Aorta (tissue), 5 donors: Measurements from ENCODE around the gene USP16. TPM values are rescaled to one million over a fixed set of nuclear protein-coding genes. Genes with fewer than 3 reads are reported as not detected.

ENCODE experiments used
- ATAC-seq: fragments of 200-7000 bp; cut with Tn5 transposase; one replicate; pipeline ENCODE4 v1.9.1; 2022; ENCODE audit warnings: moderate library complexity; ENCODE audit not compliant: low FRiP score
- DNase-seq, 2 donors: peaks; one replicate each; pipeline ENCODE4 v3.0.0-alpha.2; 2020
- H3K27ac ChIP-seq, 2 donors: one replicate each; pipeline ENCODE4 v1.5.1; 2013; ENCODE audit warnings: low read length in 2 of 2, mild to moderate bottlenecking in 2 of 2, moderate library complexity in 2 of 2, control low read depth in 1 of 2, inconsistent platforms in 1 of 2, low read depth in 1 of 2
- H3K27me3 ChIP-seq, 2 donors: one replicate each; pipeline ENCODE4 v1.6.1; 2013; ENCODE audit warnings: control low read depth in 1 of 2, low read length in 1 of 2, mild to moderate bottlenecking in 1 of 2, moderate library complexity in 1 of 2; ENCODE audit not compliant: insufficient read depth in 2 of 2, control insufficient read depth in 1 of 2
- H3K36me3 ChIP-seq, 2 donors: one replicate each; pipeline ENCODE4 v1.6.1; 2013; ENCODE audit warnings: control low read depth in 1 of 2, low read length in 1 of 2, mild to moderate bottlenecking in 1 of 2; ENCODE audit not compliant: insufficient read depth in 2 of 2, control insufficient read depth in 1 of 2
- H3K4me1 ChIP-seq, 2 donors: one replicate each; pipeline ENCODE4 v1.6.1; 2013; ENCODE audit warnings: low read length in 2 of 2, control low read depth in 1 of 2, mild to moderate bottlenecking in 1 of 2, moderate library complexity in 1 of 2; ENCODE audit not compliant: insufficient read depth in 2 of 2, control insufficient read depth in 1 of 2
- H3K4me3 ChIP-seq, 2 donors: one replicate each; pipeline ENCODE4 v1.5.1; 2013; ENCODE audit warnings: low read length in 2 of 2, control low read depth in 1 of 2, mild to moderate bottlenecking in 1 of 2
- H3K9me3 ChIP-seq: one replicate; pipeline ENCODE4 v1.6.1; 2013; ENCODE audit warnings: mild to moderate bottlenecking, low read length; ENCODE audit not compliant: control insufficient read depth
- WGBS, 2 donors: extraction: QIAGEN DNeasy Blood & Tissue Kit; methylation state at CpG; one replicate each; pipeline ENCODE4 v1.1.7; 2013; 5-methylcytosine and 5-hydroxymethylcytosine counted together
- intact Hi-C, 2 donors: fragments of 100-400 bp; cut with DNase I; formaldehyde crosslinking; loops; one replicate each; pipeline versions ENCODE4 v1.14.2 to v1.15.0; 2022
- polyA plus RNA-seq, 2 donors: library from polyadenylated mRNA; stranded (reverse); fragments of 200-250 nt; gene quantifications; one replicate each; pipeline ENCODE4 v1.2.3, GENCODE V29; 2013
- total RNA-seq, 2 donors: library from RNA; stranded (reverse); fragmentation: NEBNext Ultra II Directional; extraction: Animal tissue kit (Norgen Biotek cat#: 25700); gene quantifications; one replicate each; pipeline ENCODE4 v1.2.1, GENCODE V29; 2021
- donor health status: healthy with polysubstance abuse.
- donor health status: Bipolar disorder and iron deficiency.
- donor health status: DM: no; HTN: no; CAD: no.
- donor health status: DM: no; HTN: no; CAD: no.
- donor health status: DM: yes; HTN: yes; CAD: no.

Gene USP16
- total and polyA plus RNA-seq, 4 donors: 33.8 to 42.8 (median 39.3) TPM

DNA sequence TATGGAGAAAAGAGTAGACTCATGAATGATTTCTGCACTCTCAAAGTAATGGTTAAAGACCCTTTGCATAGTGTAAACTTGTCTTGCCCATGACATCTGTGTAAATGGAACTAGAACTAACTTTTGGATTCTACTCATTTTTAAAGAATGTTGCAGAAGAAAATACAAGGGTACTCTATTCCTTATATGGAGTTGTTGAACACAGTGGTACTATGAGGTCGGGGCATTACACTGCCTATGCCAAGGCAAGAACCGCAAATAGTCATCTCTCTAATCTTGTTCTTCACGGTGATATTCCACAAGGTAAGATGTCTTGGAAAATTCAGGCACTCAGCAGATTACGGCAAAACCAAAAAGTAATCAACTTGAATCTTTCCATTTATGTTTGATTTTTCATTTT, 29.2 kb downstream of the USP16 start:
- Histone ChIP-seq H3K9me3 (no peaks in the 10 kb centered on the region), H3K4me1 (peaks cover 0 to 3% of the 10 kb centered on the region in 2 donors), H3K4me3 (no peak overlapping the region), H3K27ac (peak overlapping the region; percentile 44 to 57), H3K27me3 (no peaks in the 10 kb centered on the region), H3K36me3 (peaks cover 6 to 20% of the 10 kb centered on the region in 2 donors)
- WGBS, 2 donors: 23 to 24% methylated on average over 4 of the region's 4 CpGs
- ATAC-seq (peak; percentile 14), DNase-seq (no peak)
- intact Hi-C loops: no loop called here

DNA sequence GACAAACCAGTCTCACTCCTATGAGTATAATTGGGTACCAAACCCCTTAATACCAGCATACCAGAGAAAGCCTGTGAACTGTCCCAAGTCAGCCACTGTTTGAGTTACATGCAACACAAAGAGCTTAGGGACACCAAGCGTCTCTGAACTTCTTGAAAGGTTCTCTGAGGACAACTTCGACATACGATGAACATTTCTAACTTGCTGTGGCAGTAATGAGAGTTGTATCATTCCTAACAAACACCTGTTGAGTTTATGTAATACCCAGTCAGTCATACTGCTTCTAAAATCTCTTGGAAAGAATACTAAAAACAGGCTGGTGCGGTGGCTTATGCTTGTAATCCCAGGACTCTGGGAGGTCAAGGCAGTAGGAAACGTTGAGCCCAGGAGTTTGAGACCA, 30.6 kb downstream of the USP16 start:
- Histone ChIP-seq H3K27me3 (no peaks in the 10 kb centered on the region), H3K4me1 (peaks cover 0 to 3% of the 10 kb centered on the region in 2 donors), H3K9me3 (no peaks in the 10 kb centered on the region), H3K27ac (no peak overlapping the region), H3K36me3 (peaks cover 6 to 20% of the 10 kb centered on the region in 2 donors), H3K4me3 (no peak overlapping the region)
- ATAC-seq (no peak), DNase-seq (no peak)
- WGBS, 2 donors: 84 to 89% methylated on average over 5 of the region's 5 CpGs
- intact Hi-C loops: no loop called here

DNA sequence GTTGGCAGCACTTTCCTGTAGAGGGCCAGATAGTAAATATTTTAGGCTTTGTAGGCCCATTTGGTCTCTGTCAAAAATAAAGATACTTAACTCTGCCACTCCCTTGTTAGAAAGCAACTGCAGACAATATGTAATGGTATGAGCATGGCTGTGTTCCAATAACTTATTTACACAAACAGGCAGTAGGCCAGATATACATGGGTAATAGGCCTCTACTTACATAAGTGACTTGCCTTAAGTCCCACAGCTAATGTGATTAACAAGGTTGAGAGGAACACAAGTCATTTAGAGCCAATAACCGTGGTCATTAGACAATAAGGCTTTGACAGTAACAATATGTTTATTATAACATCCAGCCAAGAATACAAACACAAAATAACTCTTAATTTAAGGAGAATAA, 31.5 kb downstream of the USP16 start:
- no peaks in the 10 kb centered on the region for H3K27me3 ChIP-seq
- peaks cover 0 to 3% of the 10 kb centered on the region in 2 donors for H3K4me1 ChIP-seq
- no peak for DNase-seq
- no peak for ATAC-seq
- peaks cover 9 to 15% of the 10 kb centered on the region in 2 donors for H3K36me3 ChIP-seq
- H3K27ac ChIP-seq: no peak overlapping the region
- no peak overlapping the region for H3K4me3 ChIP-seq
- intact Hi-C loops: no loop called here
- 88 to 100% methylated on average over 1 of the region's 1 CpG for WGBS, 2 donors
- no peaks in the 10 kb centered on the region for H3K9me3 ChIP-seq

DNA sequence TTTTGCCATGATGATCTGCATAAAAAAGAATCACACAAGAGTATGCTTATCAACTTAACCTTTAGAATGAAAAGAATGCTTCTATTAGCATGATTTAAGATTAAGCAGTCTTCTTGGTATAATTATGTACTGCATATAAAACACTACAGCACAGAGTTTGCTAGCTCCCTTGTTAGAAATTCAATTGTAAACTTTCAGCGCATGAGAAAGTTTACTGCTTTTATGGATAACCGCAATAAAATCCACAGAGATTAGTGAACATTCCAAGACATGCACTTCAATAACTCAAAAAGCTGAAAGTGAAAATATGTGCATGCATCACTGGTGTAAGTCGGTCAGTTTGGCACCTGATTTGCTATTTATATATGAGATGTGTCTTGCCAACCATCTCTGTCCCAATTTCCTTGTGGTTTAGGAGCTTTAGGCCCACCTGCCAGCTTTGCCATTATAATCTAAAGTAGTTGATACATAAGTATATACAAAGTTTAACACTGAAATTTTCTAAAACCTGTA, 32.1 kb downstream of the USP16 start:
- intact Hi-C loops: no loop called here
- ATAC-seq (no peak), DNase-seq (no peak)
- H3K4me1 ChIP-seq: peaks cover 0 to 3% of the 10 kb centered on the region in 2 donors
- no peak overlapping the region for H3K27ac ChIP-seq
- H3K27me3 ChIP-seq: no peaks in the 10 kb centered on the region
- WGBS, 2 donors: 68 to 77% methylated on average over 3 of the region's 3 CpGs
- no peaks in the 10 kb centered on the region for H3K9me3 ChIP-seq
- no peak overlapping the region for H3K4me3 ChIP-seq
- peaks cover 7 to 17% of the 10 kb centered on the region in 2 donors for H3K36me3 ChIP-seq

DNA sequence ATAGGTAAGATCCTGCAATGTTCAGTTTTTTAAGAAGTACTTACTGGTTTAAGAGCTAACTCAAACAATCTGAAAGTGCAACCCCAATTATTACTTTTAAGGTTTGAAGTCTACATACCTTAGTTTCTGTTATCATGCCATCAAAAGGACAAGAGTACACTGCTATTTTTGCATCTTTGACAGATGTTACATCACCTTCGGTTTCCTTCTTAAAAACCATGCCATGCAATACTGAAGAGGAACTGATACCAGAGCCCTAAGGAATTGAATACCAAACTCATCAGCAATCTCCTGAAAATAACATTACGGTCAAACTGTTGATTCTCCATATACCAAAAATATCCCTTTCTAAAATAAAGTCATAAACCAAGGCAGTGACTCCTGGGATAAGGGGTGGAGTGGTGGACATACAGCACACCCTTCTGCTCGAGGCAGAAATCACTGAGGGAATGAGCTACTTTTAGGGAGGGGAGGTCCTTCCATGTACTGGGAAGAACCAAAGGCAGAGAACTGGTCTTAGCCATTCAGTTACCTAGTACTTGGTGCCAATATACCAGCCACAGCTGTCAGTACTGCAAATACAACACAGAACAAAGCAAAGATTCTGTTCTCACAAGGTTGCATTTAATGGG, 40.5 kb downstream of the USP16 start:
- H3K9me3 ChIP-seq: no peaks in the 10 kb centered on the region
- intact Hi-C loops: no loop called here
- no peak for DNase-seq
- 60% methylated on average over 3 of the region's 3 CpGs for WGBS, 2 donors
- no peaks in the 10 kb centered on the region for H3K27me3 ChIP-seq
- H3K4me3 ChIP-seq: no peak overlapping the region
- ATAC-seq: no peak
- peak overlapping the region in 1 of 2 donors; percentile 67 for H3K27ac ChIP-seq
- H3K4me1 ChIP-seq: no peaks in the 10 kb centered on the region
- peaks cover 2 to 10% of the 10 kb centered on the region in 2 donors for H3K36me3 ChIP-seq

DNA sequence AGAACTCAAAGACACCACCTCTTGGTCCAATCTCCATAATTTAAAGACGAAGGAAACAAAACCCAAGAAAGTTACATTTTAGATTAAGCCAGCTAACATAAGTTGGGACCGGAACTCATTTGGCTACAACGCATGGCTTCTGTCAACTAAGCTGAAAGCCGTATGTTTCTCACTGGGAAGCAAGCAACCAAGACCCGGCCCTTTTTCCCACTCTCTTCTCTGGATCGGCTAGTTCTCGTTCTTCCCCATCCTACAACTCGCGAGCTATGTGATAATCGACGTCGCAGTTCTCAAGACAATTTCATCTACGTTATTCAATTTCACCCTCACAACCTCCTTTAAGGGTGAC, 48.4 kb downstream of the USP16 start:
- Histone ChIP-seq H3K27me3 (no peaks in the 10 kb centered on the region), H3K27ac (peak overlapping the region; percentile 21 to 34), H3K4me1 (peaks cover 0 to 4% of the 10 kb centered on the region in 2 donors), H3K4me3 (peak overlapping the region; percentile 52 to 95), H3K9me3 (no peaks in the 10 kb centered on the region), H3K36me3 (no peaks in the 10 kb centered on the region)
- DNase-seq: no peak
- 0% methylated on average over 13 of the region's 13 CpGs for WGBS, 2 donors
- intact Hi-C loops: loop anchor here in 1 of 2 donors (5.0 kb wide), 1 partner anchor 584 kb away; no protein-coding TSS in a partner anchor
- no peak for ATAC-seq

DNA sequence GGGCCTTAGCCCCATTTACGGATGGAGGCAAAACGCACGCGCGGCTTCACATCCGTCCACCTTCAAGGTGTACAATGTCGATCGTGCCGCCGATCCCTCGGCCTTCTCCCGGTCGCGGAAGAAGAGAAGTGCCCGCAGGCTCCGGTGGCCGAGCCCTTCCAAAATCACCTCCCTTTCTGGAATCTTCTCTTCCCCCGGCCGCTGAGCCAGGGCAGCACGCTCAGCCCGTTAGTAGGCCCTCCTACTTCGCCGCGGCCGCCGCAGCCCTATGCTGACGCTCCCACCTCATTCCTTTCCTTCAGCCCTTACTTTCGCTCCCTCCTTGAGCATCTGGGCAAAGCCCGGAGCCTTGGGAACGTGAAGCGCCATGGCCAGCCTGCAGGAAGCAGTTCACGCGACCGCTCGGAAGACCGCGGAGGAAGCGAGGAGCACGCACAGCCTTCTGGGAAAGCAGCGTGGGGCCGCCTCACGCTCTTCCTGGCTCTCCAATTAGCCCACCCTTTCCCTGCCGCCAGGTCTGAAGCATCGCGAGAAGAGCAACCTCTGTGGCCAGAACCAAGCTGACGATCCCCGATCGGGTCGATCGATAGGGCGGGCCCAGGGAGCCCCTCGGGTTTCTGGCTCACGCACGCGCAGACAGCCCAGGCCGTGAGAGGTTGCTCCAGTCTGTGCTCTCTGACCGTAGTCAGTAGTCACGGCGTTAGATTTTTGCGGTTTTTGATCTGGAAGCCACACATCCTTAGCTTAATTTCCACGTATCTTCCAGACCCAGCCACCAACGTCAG, 48.9 kb downstream of the USP16 start, which contains the start of gene CCT8:
TSS of gene CCT8 (minus strand) at position 427 of the 785 bp plus-strand sequence. CDS start at position 369, 58 bp downstream.
- Histone ChIP-seq H3K4me1 (peaks cover 0 to 4% of the 10 kb centered on the region in 2 donors), H3K27ac (peak within 1 kb of the TSS; percentile 34 to 43), H3K4me3 (peak within 1 kb of the TSS; percentile 52 to 95), H3K9me3 (no peaks in the 10 kb centered on the region), H3K36me3 (no peaks in the 10 kb centered on the region), H3K27me3 (no peaks in the 10 kb centered on the region)
- DNase-seq (peak; percentile 100), ATAC-seq (peak; percentile 99)
- intact Hi-C loops: loop anchor here in 1 of 2 donors (5.0 kb wide), 1 partner anchor 584 kb away; no protein-coding TSS in a partner anchor
- WGBS, 2 donors: 0% methylated on average over 60 to 62 of the region's 62 CpGs

DNA sequence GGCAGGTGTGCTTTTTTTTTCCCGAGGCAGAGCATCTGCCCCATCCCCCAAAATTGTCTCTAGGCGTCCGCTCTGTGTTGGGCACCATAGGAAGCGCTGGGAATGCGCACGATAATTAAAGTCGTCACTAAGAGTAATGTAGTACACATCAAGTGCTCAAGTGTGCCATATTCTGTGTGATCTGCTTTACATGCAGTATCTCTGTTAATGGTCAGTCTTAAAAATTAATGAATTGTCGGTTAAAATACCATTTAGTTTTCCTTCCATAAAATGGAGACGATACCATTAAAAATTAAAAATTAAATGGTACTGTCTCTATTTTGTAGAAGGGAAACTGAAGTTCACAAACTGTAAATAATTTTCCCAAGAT, 49.5 kb downstream of the USP16 start:
- WGBS, 2 donors: 9 to 11% methylated on average over 9 of the region's 9 CpGs
- Histone ChIP-seq H3K9me3 (no peaks in the 10 kb centered on the region), H3K27ac (peak overlapping the region in 1 of 2 donors; percentile 43), H3K4me1 (peaks cover 0 to 4% of the 10 kb centered on the region in 2 donors), H3K36me3 (no peaks in the 10 kb centered on the region), H3K4me3 (peak overlapping the region; percentile 31 to 74), H3K27me3 (no peaks in the 10 kb centered on the region)
- DNase-seq (no peak), ATAC-seq (peak; percentile 45)
- intact Hi-C loops: loop anchor here in 1 of 2 donors (5.0 kb wide), 1 partner anchor 583 kb away; no protein-coding TSS in a partner anchor
